Effector CD4-positive, alpha-beta T cell (primary cell): ENCODE data around the gene RUSC1.
"Not testable (repeated sequence)": the region's sequence is repeated elsewhere in the genome, so short reads cannot be mapped to it uniquely, and the experiment has no call there.

Experiments
- DNase-seq: peaks from one replicate; pipeline ENCODE4 v3.0.0-alpha.2; 2020
- total RNA-seq: gene quantifications from one replicate; lab custom pipeline; 2026; lab: John Stamatoyannopoulos, UW

The RUSC1 gene, protein sequence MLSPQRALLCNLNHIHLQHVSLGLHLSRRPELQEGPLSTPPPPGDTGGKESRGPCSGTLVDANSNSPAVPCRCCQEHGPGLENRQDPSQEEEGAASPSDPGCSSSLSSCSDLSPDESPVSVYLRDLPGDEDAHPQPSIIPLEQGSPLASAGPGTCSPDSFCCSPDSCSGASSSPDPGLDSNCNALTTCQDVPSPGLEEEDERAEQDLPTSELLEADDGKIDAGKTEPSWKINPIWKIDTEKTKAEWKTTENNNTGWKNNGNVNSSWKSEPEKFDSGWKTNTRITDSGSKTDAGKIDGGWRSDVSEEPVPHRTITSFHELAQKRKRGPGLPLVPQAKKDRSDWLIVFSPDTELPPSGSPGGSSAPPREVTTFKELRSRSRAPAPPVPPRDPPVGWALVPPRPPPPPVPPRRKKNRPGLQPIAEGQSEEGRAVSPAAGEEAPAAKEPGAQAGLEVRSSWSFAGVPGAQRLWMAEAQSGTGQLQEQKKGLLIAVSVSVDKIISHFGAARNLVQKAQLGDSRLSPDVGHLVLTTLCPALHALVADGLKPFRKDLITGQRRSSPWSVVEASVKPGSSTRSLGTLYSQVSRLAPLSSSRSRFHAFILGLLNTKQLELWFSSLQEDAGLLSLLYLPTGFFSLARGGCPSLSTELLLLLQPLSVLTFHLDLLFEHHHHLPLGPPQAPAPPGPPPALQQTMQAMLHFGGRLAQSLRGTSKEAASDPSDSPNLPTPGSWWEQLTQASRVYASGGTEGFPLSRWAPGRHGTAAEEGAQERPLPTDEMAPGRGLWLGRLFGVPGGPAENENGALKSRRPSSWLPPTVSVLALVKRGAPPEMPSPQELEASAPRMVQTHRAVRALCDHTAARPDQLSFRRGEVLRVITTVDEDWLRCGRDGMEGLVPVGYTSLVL
- 17.3 reads per million, percentile 43 among the genes with 10 or more reads in this experiment for total RNA-seq

- DNase-seq: peak; percentile 53
Observed at GRCh38 chr1:155320661-155321617, at the start of gene RUSC1. Gene RUSC1 (plus strand): TSS chr1:155320894. CDS start chr1:155321774, 880 bp downstream.

GRCh38 chr1:155272466-155273342, 48.0 kb upstream of the RUSC1 start:
- DNase-seq: no peak

- peak; percentile 92 for DNase-seq
Observed at GRCh38 chr1:155273343-155274245, 47.1 kb upstream of the RUSC1 start, which contains the start of gene CLK2. Gene CLK2 (minus strand): TSS chr1:155273504. CDS start chr1:155270977, 2,527 bp downstream.

GRCh38 chr1:155277070-155277901, 43.4 kb upstream of the RUSC1 start, which contains the start of gene HCN3:
Gene HCN3 (plus strand): TSS chr1:155277463. CDS start chr1:155277591, 128 bp downstream.
- DNase-seq: peak; percentile 85

GRCh38 chr1:155277902-155278688, 42.6 kb upstream of the RUSC1 start:
- peak; percentile 77 for DNase-seq

DNA sequence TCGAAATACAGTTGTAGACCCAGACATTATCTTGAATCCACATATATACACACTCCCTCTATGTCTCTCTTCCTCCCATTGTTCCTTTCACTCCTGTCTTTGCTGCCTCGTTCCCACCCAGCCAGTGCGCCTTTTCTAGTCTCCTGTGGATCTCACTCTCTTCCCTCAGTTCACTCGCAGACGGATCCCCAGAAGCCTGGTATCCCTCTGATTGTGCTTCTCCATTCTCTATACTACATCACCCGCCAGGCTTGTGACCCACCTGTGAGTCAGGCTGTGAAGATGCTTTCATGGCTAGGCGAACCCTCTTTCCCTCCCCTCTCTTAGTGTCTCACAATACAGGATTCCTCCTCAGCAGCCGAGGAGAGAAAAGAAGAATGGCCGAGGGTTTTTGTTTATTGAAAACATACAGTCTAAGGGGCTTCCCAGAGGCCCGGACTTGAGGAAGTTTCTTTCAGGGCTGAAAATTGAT, 42.0 kb upstream of the RUSC1 start:
- DNase-seq: no peak

DNA sequence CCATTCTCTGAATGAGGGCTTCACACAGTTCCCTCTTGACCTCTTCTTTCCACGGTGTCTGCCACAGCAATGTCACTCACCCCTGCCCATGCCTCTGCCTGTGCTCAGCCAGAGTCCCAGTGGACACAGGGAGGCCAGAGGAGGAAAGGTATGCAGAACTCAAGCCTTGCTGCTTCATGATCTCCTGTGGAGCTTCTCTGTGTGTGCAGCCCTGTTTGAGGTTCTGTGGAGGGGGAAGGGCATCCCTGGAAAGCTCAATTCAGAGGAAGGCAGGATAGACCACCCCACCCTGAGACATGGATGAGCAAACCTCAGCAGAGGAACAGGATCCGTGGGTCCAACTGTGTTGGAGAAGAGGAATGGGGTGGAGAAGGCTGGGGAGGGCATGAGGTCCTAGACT, 41.4 kb upstream of the RUSC1 start:
- no peak for DNase-seq

DNA sequence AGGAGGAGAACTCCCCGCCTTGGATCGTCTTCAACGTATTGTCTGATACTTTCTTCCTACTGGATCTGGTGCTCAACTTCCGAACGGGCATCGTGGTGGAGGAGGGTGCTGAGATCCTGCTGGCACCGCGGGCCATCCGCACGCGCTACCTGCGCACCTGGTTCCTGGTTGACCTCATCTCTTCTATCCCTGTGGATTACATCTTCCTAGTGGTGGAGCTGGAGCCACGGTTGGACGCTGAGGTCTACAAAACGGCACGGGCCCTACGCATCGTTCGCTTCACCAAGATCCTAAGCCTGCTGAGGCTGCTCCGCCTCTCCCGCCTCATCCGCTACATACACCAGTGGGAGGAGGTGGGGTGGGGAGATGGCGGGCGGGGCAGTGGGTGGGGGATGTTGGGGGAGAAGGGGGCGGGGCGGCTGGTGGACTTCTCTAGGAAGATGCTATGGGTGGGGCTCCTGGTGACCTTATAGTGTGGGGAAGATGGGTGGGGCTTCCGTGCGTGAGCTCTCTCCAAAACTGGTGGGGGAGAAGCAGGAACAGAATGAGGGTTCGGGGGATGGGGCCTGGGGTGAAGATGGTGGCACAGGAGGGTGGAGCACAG, 38.1 kb upstream of the RUSC1 start:
- no peak for DNase-seq

DNA sequence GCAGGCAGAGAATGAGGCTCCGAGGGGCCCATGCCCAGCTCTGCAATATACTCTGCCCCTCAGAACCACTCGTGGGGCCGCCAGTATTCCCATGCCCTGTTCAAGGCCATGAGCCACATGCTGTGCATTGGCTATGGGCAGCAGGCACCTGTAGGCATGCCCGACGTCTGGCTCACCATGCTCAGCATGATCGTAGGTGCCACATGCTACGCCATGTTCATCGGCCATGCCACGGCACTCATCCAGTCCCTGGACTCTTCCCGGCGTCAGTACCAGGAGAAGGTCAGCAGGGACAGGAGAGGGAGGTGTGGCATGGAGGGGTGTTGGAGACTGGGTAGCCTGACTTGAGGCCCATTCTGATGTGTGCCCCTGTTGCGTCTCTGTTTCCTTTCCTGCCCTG, 36.2 kb upstream of the RUSC1 start:
- DNase-seq: no peak

- DNase-seq: no peak
Observed at GRCh38 chr1:155285063-155285462, 35.6 kb upstream of the RUSC1 start.

- no peak for DNase-seq
Observed at GRCh38 chr1:155285631-155286044, 35.1 kb upstream of the RUSC1 start.

- no peak for DNase-seq
Observed at GRCh38 chr1:155286544-155286943, 34.1 kb upstream of the RUSC1 start.

DNA sequence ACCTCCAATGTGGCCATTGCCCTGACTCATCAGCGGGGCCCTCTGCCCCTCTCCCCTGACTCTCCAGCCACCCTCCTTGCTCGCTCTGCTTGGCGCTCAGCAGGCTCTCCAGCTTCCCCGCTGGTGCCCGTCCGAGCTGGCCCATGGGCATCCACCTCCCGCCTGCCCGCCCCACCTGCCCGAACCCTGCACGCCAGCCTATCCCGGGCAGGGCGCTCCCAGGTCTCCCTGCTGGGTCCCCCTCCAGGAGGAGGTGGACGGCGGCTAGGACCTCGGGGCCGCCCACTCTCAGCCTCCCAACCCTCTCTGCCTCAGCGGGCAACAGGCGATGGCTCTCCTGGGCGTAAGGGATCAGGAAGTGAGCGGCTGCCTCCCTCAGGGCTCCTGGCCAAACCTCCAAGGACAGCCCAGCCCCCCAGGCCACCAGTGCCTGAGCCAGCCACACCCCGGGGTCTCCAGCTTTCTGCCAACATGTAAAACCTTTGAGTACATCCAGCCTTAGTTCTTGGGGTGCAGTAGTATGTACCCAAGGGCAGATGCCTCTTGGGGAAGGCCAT, 32.6 kb upstream of the RUSC1 start:
- no peak for DNase-seq

DNA sequence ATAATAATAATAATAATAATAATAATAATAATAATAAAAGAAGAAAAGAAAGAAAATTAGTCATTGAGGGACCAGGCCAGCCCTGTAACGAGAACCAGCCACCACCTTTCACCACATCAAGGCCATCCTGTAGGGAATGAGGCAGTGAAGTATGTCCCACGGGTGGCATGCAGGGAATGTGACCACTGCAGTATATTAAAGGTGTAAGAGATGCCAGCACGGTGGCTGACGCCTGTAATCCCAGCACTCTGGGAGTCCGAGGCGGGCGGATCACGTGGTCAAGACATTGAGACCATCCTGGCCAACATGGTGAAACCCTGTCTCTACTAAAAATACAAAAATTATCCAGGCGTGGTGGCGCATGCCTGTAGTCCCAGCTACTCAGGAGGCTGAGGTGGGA, 29.7 kb upstream of the RUSC1 start:
- DNase-seq: not testable (repeated sequence)

DNA sequence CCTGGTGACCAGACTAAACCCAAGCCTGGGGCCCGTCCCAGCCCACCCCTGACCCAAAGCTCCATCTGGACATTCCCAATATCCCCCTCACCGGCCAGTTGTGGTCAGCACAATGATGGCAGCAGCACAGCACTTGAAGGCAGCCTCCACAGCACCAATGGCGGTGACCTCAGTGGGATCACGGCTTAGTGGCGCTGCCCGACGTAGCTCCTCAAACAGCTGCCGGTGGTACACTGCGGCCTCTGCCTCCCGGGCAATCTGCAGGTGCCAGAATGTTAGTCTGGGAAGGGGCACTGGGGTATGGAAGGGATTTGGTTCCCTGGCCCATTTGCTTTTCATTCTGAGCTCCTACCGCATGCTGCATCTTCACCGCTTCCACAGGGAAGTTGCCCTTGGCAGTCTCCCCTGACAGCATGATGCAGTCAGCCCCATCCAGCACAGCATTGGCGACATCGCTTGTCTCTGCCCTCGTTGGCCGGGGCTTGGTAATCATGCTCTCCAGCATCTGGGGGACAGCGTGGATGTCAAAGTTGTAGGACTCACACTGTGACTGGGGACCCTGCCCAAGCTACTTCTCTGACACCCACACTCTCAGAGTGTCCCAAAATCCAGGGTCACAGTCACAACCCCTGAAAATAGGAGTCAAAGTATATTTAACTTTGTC, 27.5 kb upstream of the RUSC1 start:
- no peak for DNase-seq

DNA sequence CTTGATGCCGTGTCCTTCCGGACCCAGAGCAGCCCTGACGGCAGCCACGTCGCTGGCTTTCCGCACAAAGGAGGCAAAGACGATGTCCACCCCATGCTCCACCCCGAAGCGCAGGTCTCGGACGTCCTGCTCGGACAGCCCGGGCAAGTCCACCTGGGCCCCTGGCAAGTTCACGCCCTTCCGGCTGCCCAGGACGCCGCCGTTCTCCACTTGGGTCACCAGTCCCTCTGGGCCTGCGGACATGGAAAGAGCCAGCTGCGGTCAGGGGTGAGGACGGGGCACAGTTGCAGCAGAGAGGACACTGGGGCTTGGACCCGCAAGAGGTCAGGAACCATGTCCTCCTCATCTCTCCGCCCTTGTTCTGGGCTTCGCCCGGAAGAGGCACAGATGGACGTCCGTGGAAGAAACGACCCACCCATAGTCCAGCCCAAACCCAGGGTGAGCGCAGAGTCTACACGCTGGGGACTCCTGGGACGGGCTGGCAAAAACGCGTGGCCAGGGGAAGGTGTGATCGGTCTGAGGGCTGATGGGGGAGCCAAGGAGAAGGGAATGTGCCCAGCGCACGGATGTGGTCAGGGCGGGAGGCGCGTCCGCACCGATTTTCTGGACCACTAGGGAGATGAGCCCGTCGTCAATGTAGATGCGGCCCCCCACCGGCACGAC, 26.0 kb upstream of the RUSC1 start:
- DNase-seq: no peak
